ENCODE data around the gene DNAH2. TPM values are rescaled to one million over a fixed set of nuclear protein-coding genes. Genes with fewer than 3 reads are reported as not detected.

DNAH2 gene
- total RNA-seq, 4 donors from 2014 or later: under 0.01 to 1.4 (median under 0.01) TPM

- no peak for DNase-seq (ENCODE audit: low spot score in 2 of 2)
- no peaks in the 10 kb centered on the region for H3K27me3 ChIP-seq
- no peak for TF ChIP-seq POLR2A (IDR thresholded peaks at IDR 0.05)
- TF ChIP-seq CTCF (IDR thresholded peaks at IDR 0.05): no peak
- no peak for TF ChIP-seq EP300 (IDR thresholded peaks at IDR 0.05)
- H3K9me3 ChIP-seq: peaks cover 0 to 2% (median 0%) of the 10 kb centered on the region in 4 donors
- peaks cover 0 to 6% (median 0%) of the 10 kb centered on the region in 4 donors for H3K4me1 ChIP-seq
- no peak overlapping the region for H3K4me3 ChIP-seq
- no peaks in the 10 kb centered on the region for H3K36me3 ChIP-seq
- no peak overlapping the region for H3K27ac ChIP-seq
- 65 to 68% methylated on average over 10 of the region's 10 CpGs for WGBS, 2 donors
Measured at GRCh38 chr17:7748076-7748775, 30.7 kb downstream of the DNAH2 start.

GRCh38 chr17:7750321-7750821, 32.8 kb downstream of the DNAH2 start:
- peaks cover 0 to 2% (median 0%) of the 10 kb centered on the region in 4 donors for H3K9me3 ChIP-seq
- 61 to 66% methylated on average over 4 of the region's 4 CpGs for WGBS, 2 donors
- no peaks in the 10 kb centered on the region for H3K36me3 ChIP-seq
- H3K4me3 ChIP-seq: no peak overlapping the region
- no peak overlapping the region for H3K27ac ChIP-seq
- H3K4me1 ChIP-seq: peaks cover 0 to 6% (median 0%) of the 10 kb centered on the region in 4 donors
- TF ChIP-seq EP300 (IDR thresholded peaks at IDR 0.05) (no peak), CTCF (IDR thresholded peaks at IDR 0.05) (no peak), POLR2A (IDR thresholded peaks at IDR 0.05) (no peak)
- H3K27me3 ChIP-seq: no peaks in the 10 kb centered on the region
- DNase-seq (ENCODE audit: low spot score in 2 of 2): no peak

GRCh38 chr17:7754656-7755055, 37.1 kb downstream of the DNAH2 start:
- no peak for DNase-seq (ENCODE audit: low spot score in 2 of 2)
- Histone ChIP-seq H3K27me3 (no peaks in the 10 kb centered on the region), H3K9me3 (peaks cover 0 to 2% (median 0%) of the 10 kb centered on the region in 4 donors), H3K4me1 (no peaks in the 10 kb centered on the region), H3K27ac (no peak overlapping the region), H3K36me3 (no peaks in the 10 kb centered on the region), H3K4me3 (no peak overlapping the region)
- 86 to 89% methylated on average over 8 of the region's 8 CpGs for WGBS, 2 donors
- no peak for TF ChIP-seq POLR2A (IDR thresholded peaks at IDR 0.05)
- no peak for TF ChIP-seq CTCF (IDR thresholded peaks at IDR 0.05)
- TF ChIP-seq EP300 (IDR thresholded peaks at IDR 0.05): no peak

GRCh38 chr17:7755095-7755890, 37.7 kb downstream of the DNAH2 start:
- Histone ChIP-seq H3K36me3 (no peaks in the 10 kb centered on the region), H3K4me3 (no peak overlapping the region), H3K27ac (no peak overlapping the region), H3K4me1 (no peaks in the 10 kb centered on the region), H3K9me3 (no peaks in the 10 kb centered on the region), H3K27me3 (no peaks in the 10 kb centered on the region)
- 42 to 50% methylated on average over 9 of the region's 9 CpGs for WGBS, 2 donors
- TF ChIP-seq CTCF (IDR thresholded peaks at IDR 0.05) (no peak), POLR2A (IDR thresholded peaks at IDR 0.05) (no peak), EP300 (IDR thresholded peaks at IDR 0.05) (no peak)
- DNase-seq (ENCODE audit: low spot score in 2 of 2): no peak

GRCh38 chr17:7756968-7757367, 39.4 kb downstream of the DNAH2 start:
- Histone ChIP-seq H3K4me3 (no peak overlapping the region), H3K27me3 (no peaks in the 10 kb centered on the region), H3K27ac (no peak overlapping the region), H3K36me3 (no peaks in the 10 kb centered on the region), H3K4me1 (no peaks in the 10 kb centered on the region), H3K9me3 (no peaks in the 10 kb centered on the region)
- 87% methylated on average over 14 of the region's 14 CpGs for WGBS, 2 donors
- TF ChIP-seq EP300 (IDR thresholded peaks at IDR 0.05): no peak
- TF ChIP-seq CTCF (IDR thresholded peaks at IDR 0.05): no peak
- no peak for TF ChIP-seq POLR2A (IDR thresholded peaks at IDR 0.05)
- DNase-seq (ENCODE audit: low spot score in 2 of 2): no peak

All from tibial nerve (tissue), 4 donors.